BJ (cell line): ENCODE data around the gene PLXNA2. TPM values are rescaled to one million over a fixed set of nuclear protein-coding genes. Genes with fewer than 3 reads are reported as not detected.

Experiments used
- CTCF ChIA-PET: fragments of 350-600 bp; formaldehyde crosslinking; extraction: SDS; loops from one replicate; lab custom pipeline; 2021; ENCODE audit warnings: antibody characterized with exemption, inconsistent platforms; lab: Yijun Ruan, JAX
- POLR2A ChIA-PET: fragments of 300-600 bp; sonication (Branson Sonifier 250); formaldehyde crosslinking; extraction: SDS; loops from one replicate; lab custom pipeline; 2021; ENCODE audit warnings: antibody characterized with exemption; lab: Charles Lee
- DNase-seq: peaks from one replicate; pipeline ENCODE4 v3.0.0-alpha.2; 2011; ENCODE audit warnings: low read depth
- H3K27me3 ChIP-seq: 2 replicates; pipeline ENCODE4 v1.6.0; 2011; ENCODE audit warnings: low read length; ENCODE audit not compliant: control insufficient read depth, insufficient read depth
- H3K36me3 ChIP-seq: 2 replicates; pipeline ENCODE4 v1.5.1; 2011; ENCODE audit warnings: low read length; ENCODE audit not compliant: control insufficient read depth, insufficient read depth
- H3K4me3 ChIP-seq: 2 replicates; pipeline ENCODE4 v1.5.1; 2011; ENCODE audit warnings: low read depth, mild to moderate bottlenecking, control low read depth, low read length
- CTCF ChIP-seq: IDR thresholded peaks from 2 replicates; pipeline ENCODE4 v1.5.1; 2011; ENCODE audit warnings: low read depth, mild to moderate bottlenecking, control low read depth, inconsistent platforms, low read length, moderate library complexity; ENCODE audit not compliant: insufficient read depth
- polyA minus RNA-seq: library from RNA; depleted of rRNA, polyadenylated mRNA; stranded (reverse); fragments of >200 nt; gene quantifications from 2 replicates; pipeline ENCODE4 v1.2.3, GENCODE V29; 2011; rRNA and poly(A)+ RNA removed
- polyA plus RNA-seq: library from polyadenylated mRNA; depleted of rRNA; stranded (reverse); fragments of >200 nt; gene quantifications from 2 replicates; pipeline ENCODE4 v1.2.3, GENCODE V29; 2011; rRNA removed

PLXNA2 gene, protein sequence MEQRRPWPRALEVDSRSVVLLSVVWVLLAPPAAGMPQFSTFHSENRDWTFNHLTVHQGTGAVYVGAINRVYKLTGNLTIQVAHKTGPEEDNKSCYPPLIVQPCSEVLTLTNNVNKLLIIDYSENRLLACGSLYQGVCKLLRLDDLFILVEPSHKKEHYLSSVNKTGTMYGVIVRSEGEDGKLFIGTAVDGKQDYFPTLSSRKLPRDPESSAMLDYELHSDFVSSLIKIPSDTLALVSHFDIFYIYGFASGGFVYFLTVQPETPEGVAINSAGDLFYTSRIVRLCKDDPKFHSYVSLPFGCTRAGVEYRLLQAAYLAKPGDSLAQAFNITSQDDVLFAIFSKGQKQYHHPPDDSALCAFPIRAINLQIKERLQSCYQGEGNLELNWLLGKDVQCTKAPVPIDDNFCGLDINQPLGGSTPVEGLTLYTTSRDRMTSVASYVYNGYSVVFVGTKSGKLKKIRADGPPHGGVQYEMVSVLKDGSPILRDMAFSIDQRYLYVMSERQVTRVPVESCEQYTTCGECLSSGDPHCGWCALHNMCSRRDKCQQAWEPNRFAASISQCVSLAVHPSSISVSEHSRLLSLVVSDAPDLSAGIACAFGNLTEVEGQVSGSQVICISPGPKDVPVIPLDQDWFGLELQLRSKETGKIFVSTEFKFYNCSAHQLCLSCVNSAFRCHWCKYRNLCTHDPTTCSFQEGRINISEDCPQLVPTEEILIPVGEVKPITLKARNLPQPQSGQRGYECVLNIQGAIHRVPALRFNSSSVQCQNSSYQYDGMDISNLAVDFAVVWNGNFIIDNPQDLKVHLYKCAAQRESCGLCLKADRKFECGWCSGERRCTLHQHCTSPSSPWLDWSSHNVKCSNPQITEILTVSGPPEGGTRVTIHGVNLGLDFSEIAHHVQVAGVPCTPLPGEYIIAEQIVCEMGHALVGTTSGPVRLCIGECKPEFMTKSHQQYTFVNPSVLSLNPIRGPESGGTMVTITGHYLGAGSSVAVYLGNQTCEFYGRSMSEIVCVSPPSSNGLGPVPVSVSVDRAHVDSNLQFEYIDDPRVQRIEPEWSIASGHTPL (N-terminal part only)
- 1.9 and 2.7 TPM in 2 replicates for polyA plus RNA-seq
- 5.7 and 9.6 TPM in 2 replicates for polyA minus RNA-seq

GRCh38 chr1:208243967-208244916 is at the start of gene PLXNA2:
Gene PLXNA2 (minus strand): TSS chr1:208244384. CDS start chr1:208217922, 26,462 bp downstream.
- H3K27me3 ChIP-seq: no peaks in the 10 kb centered on the region
- DNase-seq: no peak
- H3K36me3 ChIP-seq: no peaks in the 10 kb centered on the region
- POLR2A ChIA-PET: interaction anchor here (0.5 to 2.0 kb wide), 2 partner anchors 112 to 222 kb away, joined by 3 to 12 read pairs; no protein-coding TSS in a partner anchor
- H3K4me3 ChIP-seq: peak within 1 kb of the TSS; percentile 73
- CTCF ChIA-PET: interaction anchor here (0.6 to 15.8 kb wide), 46 partner anchors 9 to 415 kb away, joined by 3 to 351 read pairs (median 5); no protein-coding TSS in a partner anchor
- TF ChIP-seq CTCF: no peak

- CTCF ChIA-PET: interaction anchor here (0.5 kb wide), 1 partner anchor 20 kb away, joined by 3 read pairs; no protein-coding TSS in a partner anchor
- no peaks in the 10 kb centered on the region for H3K27me3 ChIP-seq
- DNase-seq: no peak
- H3K36me3 ChIP-seq: no peaks in the 10 kb centered on the region
- no peak overlapping the region for H3K4me3 ChIP-seq
- no peak for TF ChIP-seq CTCF
- POLR2A ChIA-PET: no interaction called here
Observed at GRCh38 chr1:208292908-208293307, 48.7 kb upstream of the PLXNA2 start.

GRCh38 chr1:208291923-208292711 is 47.9 kb upstream of the PLXNA2 start:
- no peak for TF ChIP-seq CTCF
- ChIA-PET CTCF (interaction anchor here (0.7 kb wide), 1 partner anchor 10 kb away, joined by 3 read pairs; no protein-coding TSS in a partner anchor), POLR2A (no interaction called here)
- no peak for DNase-seq
- Histone ChIP-seq H3K36me3 (no peaks in the 10 kb centered on the region), H3K27me3 (no peaks in the 10 kb centered on the region), H3K4me3 (no peak overlapping the region)

DNA sequence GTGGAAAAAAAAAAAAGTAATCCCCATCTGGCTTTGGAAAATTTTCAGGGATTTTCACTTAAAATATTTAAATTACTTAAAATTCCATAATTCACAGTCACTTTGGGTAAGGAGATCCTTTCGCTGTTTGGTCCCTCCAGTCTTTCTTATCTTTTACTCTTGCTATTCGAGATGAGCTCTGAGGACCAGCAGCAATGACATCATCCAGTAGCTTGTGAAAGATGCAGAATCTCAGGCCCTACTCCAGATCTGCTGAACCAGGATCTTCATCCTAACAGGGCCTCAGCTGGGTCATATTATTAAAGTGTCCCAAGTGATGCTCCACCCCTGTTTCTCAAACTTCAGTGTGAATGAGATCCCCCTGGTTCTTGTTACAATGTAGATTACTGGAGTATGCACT is 46.9 kb upstream of the PLXNA2 start:
- no peak overlapping the region for H3K4me3 ChIP-seq
- H3K27me3 ChIP-seq: no peaks in the 10 kb centered on the region
- no peaks in the 10 kb centered on the region for H3K36me3 ChIP-seq
- no peak for DNase-seq
- no peak for TF ChIP-seq CTCF
- ChIA-PET POLR2A (no interaction called here), CTCF (interaction anchor here (0.6 to 0.7 kb wide), 2 partner anchors 11 to 61 kb away, joined by 3 to 4 read pairs; no protein-coding TSS in a partner anchor)
